GM06990 (cell line): ENCODE data around the gene GLRA1.

Source experiments
- DNase-seq: peaks from one replicate; pipeline ENCODE4 v3.0.0-alpha.2; 2011; ENCODE audit not compliant: insufficient read length; ENCODE audit errors: extremely low read depth
- H3K27me3 ChIP-seq: replicated peaks from 2 replicates; pipeline ENCODE4 v1.6.0; 2011; ENCODE audit warnings: low read length; ENCODE audit not compliant: control insufficient read depth, insufficient read depth
- H3K36me3 ChIP-seq: 2 replicates; pipeline ENCODE4 v1.5.1; 2011; ENCODE audit warnings: low read length; ENCODE audit not compliant: control insufficient read depth, insufficient read depth
- H3K4me3 ChIP-seq: replicated peaks from 2 replicates; pipeline ENCODE4 v1.5.1; 2011; ENCODE audit warnings: low read depth, mild to moderate bottlenecking, control low read depth, low read length
- CTCF ChIP-seq: IDR thresholded peaks from 2 replicates; pipeline ENCODE4 v1.5.1; 2011; ENCODE audit warnings: low read length, control low read depth, mild to moderate bottlenecking, inconsistent platforms; ENCODE audit not compliant: insufficient read depth, poor library complexity, severe bottlenecking

Gene GLRA1

GRCh38 chr5:151799407-151799806, 125.2 kb downstream of the GLRA1 start:
- Histone ChIP-seq H3K36me3 (peaks cover 18% of the 10 kb centered on the region), H3K4me3 (no peak overlapping the region), H3K27me3 (no peaks in the 10 kb centered on the region)
- DNase-seq, result no peak
- no peak for TF ChIP-seq CTCF

- Histone ChIP-seq H3K36me3 (peaks cover 20% of the 10 kb centered on the region), H3K4me3 (no peak overlapping the region), H3K27me3 (no peaks in the 10 kb centered on the region)
- TF ChIP-seq CTCF, result no peak
- no peak for DNase-seq
These were observed 126.0 kb downstream of the GLRA1 start for GRCh38 chr5:151798674-151799073.

DNA sequence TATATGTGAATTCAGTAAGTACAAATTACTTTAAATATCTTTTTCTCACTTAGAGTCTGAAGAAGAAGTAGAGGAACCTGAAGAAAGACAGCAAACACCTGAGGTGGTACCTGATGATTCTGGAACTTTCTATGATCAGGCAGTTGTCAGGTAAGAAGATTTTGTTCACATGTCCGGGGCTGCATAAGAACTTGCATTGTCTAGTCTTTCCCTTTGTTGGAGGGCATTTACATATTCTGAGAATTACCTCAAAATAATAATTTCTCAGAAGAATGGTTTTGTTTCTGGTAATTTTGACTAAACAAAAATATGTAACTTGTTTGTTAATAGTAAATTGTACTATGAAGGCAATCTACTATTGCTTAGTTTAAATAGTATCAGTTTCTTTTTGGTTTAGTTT, 129.2 kb downstream of the GLRA1 start:
- Histone ChIP-seq H3K36me3 (peaks cover 21% of the 10 kb centered on the region), H3K27me3 (no peaks in the 10 kb centered on the region), H3K4me3 (no peak overlapping the region)
- DNase-seq, result no peak
- no peak for TF ChIP-seq CTCF

- TF ChIP-seq CTCF, result no peak
- H3K27me3 ChIP-seq, result no peaks in the 10 kb centered on the region
- no peak for DNase-seq
- H3K36me3 ChIP-seq, result peaks cover 20% of the 10 kb centered on the region
- H3K4me3 ChIP-seq, result no peak overlapping the region
These were observed 131.3 kb downstream of the GLRA1 start for GRCh38 chr5:151793358-151793757.

- Histone ChIP-seq H3K4me3 (no peak overlapping the region), H3K36me3 (peaks cover 14% of the 10 kb centered on the region), H3K27me3 (no peaks in the 10 kb centered on the region)
- no peak for DNase-seq
- TF ChIP-seq CTCF, result no peak
These were observed 136.8 kb downstream of the GLRA1 start for GRCh38 chr5:151787817-151788216.

DNA sequence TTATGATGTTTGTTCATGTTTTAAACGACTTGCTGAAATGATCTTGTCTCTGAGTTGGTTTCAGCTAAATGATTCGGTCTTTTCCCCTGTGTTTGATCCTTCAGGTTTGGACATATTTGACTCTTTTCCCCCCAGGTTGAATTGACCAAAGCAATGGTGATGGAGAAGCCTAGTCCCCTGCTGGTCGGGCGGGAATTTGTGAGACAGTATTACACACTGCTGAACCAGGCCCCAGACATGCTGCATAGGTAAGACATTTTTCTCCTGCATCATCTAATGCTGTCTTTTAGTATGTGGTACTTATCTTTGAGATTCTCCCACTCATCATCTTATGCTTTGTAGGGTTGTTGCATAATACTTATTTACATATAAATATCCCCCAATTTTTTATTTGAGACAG, 138.2 kb downstream of the GLRA1 start:
- TF ChIP-seq CTCF, result no peak
- Histone ChIP-seq H3K36me3 (peaks cover 9% of the 10 kb centered on the region), H3K4me3 (no peak overlapping the region), H3K27me3 (no peaks in the 10 kb centered on the region)
- DNase-seq, result no peak
